ENCODE data around the gene NCAM2. TPM values are rescaled to one million over a fixed set of nuclear protein-coding genes. Genes with fewer than 3 reads are reported as not detected.

NCAM2 gene
- total RNA-seq, 1 donor from 2014 or later = 16.3 TPM

DNA sequence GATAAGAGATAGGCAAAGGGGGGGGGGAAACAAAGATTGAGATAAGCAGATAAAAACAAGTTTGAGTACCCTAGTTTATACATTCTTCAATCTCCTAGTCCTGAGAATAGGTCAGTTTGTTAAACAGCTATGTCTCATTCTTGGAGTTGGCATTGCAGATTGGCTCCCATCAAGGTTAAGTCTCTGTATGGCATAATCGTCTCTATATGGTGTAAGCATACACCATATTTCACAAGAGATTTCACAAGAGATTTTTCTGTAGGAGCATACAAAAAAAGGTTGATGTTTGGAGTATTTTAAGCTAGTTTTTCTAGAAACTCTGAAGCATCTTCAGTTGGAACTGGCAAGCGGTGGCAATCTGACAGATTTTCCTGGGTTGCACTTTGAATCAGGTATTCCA lies 35.8 kb downstream of the NCAM2 start:
- Mint-ChIP-seq H3K27me3 (ENCODE audit: low read depth) (no peaks in the 10 kb centered on the region), H3K36me3 (ENCODE audit: low read depth) (no peaks in the 10 kb centered on the region), H3K9me3 (ENCODE audit: low read depth) (peaks cover 3% of the 10 kb centered on the region), H3K27ac (ENCODE audit: unreplicated experiment) (no peak overlapping the region), H3K4me1 (ENCODE audit: low read depth) (peaks cover 3% of the 10 kb centered on the region), H3K4me3 (ENCODE audit: unreplicated experiment) (no peak overlapping the region)
- TF ChIP-seq, protein P1, sequence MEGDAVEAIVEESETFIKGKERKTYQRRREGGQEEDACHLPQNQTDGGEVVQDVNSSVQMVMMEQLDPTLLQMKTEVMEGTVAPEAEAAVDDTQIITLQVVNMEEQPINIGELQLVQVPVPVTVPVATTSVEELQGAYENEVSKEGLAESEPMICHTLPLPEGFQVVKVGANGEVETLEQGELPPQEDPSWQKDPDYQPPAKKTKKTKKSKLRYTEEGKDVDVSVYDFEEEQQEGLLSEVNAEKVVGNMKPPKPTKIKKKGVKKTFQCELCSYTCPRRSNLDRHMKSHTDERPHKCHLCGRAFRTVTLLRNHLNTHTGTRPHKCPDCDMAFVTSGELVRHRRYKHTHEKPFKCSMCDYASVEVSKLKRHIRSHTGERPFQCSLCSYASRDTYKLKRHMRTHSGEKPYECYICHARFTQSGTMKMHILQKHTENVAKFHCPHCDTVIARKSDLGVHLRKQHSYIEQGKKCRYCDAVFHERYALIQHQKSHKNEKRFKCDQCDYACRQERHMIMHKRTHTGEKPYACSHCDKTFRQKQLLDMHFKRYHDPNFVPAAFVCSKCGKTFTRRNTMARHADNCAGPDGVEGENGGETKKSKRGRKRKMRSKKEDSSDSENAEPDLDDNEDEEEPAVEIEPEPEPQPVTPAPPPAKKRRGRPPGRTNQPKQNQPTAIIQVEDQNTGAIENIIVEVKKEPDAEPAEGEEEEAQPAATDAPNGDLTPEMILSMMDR (IDR thresholded peaks at IDR 0.05) = no peak
- no peak for DNase-seq (ENCODE audit: low spot score)

DNA sequence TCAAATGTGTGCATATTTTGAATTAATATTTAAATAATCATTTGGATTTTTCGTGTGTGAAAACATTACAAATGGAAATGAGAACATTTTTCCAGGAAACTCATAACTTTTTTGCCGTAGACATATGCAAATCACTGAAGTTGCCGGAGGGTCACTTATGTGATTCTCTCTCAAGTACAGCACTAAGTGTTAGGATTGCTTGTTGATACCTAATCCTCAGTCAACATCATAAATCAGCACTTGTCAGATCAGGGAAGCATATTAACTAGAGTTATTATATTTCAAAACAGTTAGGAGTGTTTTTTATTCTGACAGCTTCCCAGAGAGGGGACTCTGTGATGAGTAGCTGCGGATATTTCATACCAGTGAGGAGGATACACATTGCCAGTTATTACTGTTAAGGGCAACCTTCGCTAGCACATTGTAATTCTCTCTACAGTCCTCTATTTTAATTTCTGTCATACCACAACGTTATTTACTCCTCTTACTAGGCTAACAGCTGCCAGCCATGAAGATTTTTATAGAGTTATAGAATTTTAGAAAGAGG lies 41.5 kb downstream of the NCAM2 start:
- Mint-ChIP-seq H3K27ac (ENCODE audit: unreplicated experiment) (no peak overlapping the region), H3K36me3 (ENCODE audit: low read depth) (no peaks in the 10 kb centered on the region), H3K27me3 (ENCODE audit: low read depth) (no peaks in the 10 kb centered on the region), H3K4me1 (ENCODE audit: low read depth) (peaks cover 4% of the 10 kb centered on the region), H3K9me3 (ENCODE audit: low read depth) (no peaks in the 10 kb centered on the region), H3K4me3 (ENCODE audit: unreplicated experiment) (no peak overlapping the region)
- DNase-seq (ENCODE audit: low spot score) = no peak
- TF ChIP-seq, protein P1 (IDR thresholded peaks at IDR 0.05) = no peak

DNA sequence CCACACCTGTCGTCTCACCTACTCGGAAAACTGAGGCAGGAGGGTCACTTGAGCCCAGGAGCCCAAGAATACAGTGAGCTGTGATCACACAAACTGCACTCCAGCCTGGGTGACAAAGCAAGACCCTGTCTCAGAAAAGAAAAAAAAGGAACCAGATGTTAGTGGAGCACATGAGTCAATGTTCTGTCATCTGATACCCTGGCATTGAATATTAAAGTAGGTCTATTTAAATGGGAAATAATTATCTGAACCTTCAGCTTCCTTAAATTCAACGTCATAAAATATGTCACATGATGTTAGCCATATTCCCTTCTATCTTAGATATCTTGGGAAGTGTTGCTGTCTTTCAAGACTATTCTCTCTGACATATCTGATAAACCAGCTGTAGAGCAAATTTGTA lies 47.3 kb downstream of the NCAM2 start:
- TF ChIP-seq, protein P1 (IDR thresholded peaks at IDR 0.05) = no peak
- Mint-ChIP-seq H3K36me3 (ENCODE audit: low read depth) (no peaks in the 10 kb centered on the region), H3K4me1 (ENCODE audit: low read depth) (peaks cover 12% of the 10 kb centered on the region), H3K27me3 (ENCODE audit: low read depth) (no peaks in the 10 kb centered on the region), H3K27ac (ENCODE audit: unreplicated experiment) (no peak overlapping the region), H3K9me3 (ENCODE audit: low read depth) (no peaks in the 10 kb centered on the region), H3K4me3 (ENCODE audit: unreplicated experiment) (no peak overlapping the region)
- no peak for DNase-seq (ENCODE audit: low spot score)

DNA sequence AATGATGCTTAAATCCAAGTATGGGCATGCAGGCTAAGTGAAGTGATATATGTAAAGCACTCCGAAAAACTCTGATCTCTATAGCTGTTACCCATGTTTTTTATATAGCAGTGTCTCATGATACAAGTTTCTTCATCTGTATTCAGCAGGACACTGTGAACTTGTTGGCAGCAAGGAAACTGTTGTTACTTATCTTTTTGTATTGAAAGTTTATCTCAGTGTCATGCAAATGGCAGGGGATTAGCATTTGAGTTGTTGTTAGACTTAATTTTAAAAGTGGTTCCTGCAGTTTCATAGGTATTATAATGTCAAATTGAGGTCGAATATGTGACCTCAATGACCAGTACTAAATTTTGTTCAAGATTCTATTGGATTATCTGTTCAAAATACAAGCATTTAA lies 47.9 kb downstream of the NCAM2 start:
- Mint-ChIP-seq H3K4me3 (ENCODE audit: unreplicated experiment) (no peak overlapping the region), H3K27me3 (ENCODE audit: low read depth) (no peaks in the 10 kb centered on the region), H3K9me3 (ENCODE audit: low read depth) (no peaks in the 10 kb centered on the region), H3K4me1 (ENCODE audit: low read depth) (peaks cover 12% of the 10 kb centered on the region), H3K36me3 (ENCODE audit: low read depth) (no peaks in the 10 kb centered on the region), H3K27ac (ENCODE audit: unreplicated experiment) (no peak overlapping the region)
- TF ChIP-seq, protein P1 (IDR thresholded peaks at IDR 0.05) = no peak
- DNase-seq (ENCODE audit: low spot score) = no peak

DNA sequence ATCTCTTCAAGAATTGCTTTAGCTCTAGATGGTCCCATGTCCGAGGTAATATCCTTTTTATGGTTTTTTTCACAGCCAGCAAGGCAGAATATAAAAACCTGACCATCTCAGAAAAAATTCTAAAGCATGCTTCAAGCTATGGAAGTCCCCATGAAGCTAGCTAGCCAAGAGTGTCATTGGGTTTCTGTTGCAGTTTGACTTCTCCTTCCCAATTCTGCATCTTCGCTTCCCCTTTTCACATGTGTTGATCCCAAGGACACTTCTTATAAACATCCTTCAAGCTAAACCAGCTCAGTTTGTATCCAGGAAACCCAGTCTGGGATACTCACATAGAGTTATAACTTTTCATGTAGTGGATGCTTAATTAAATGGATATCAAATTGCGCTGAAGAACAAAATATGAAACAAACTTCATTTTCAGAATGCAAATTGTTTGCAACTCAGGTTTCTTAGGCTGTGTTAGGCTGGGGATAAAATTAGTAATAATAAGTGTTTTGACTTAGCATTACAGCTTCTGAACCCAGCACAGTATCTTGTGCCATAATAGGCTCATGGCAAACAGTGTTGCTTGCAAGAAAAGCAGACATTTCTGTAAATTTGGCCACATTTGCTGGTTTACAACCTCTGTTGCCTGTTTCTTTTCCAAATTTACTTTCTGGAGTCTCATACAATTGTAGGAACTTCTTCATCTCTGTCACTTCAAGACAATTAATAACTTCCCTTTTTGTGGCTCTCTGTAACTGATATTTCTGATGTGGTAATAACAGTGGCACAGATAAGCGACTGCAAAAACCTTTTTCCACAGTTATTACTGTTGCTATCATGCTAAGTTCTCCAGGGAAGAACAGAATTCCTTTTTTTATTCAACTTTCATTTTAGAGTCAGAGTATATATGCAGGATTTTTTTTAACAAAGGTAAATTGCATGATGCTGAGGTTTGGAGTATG lies 53.2 kb downstream of the NCAM2 start:
- TF ChIP-seq, protein P1 (IDR thresholded peaks at IDR 0.05) = no peak
- H3K9me3 Mint-ChIP-seq (ENCODE audit: low read depth) = no peaks in the 10 kb centered on the region
- H3K27ac Mint-ChIP-seq (ENCODE audit: unreplicated experiment) = no peak overlapping the region
- no peak overlapping the region for H3K4me3 Mint-ChIP-seq (ENCODE audit: unreplicated experiment)
- H3K36me3 Mint-ChIP-seq (ENCODE audit: low read depth) = no peaks in the 10 kb centered on the region
- DNase-seq (ENCODE audit: low spot score) = no peak
- no peaks in the 10 kb centered on the region for H3K27me3 Mint-ChIP-seq (ENCODE audit: low read depth)
- H3K4me1 Mint-ChIP-seq (ENCODE audit: low read depth) = peaks cover 5% of the 10 kb centered on the region

Measured in chondrocyte (in vitro differentiated cells).